Body of pancreas (tissue), 4 donors: ENCODE data around the gene TOGARAM1. TPM values are rescaled to one million over a fixed set of nuclear protein-coding genes. Genes with fewer than 3 reads are reported as not detected.
"Not testable (repeated sequence)": the region's sequence is repeated elsewhere in the genome, so short reads cannot be mapped to it uniquely, and the experiment has no call there.

Experiments
- ATAC-seq: fragments of 150-250 bp; one replicate; pipeline ENCODE4 v1.9.1; 2016
- DNase-seq, 4 donors: peaks; one replicate each; pipeline ENCODE4 v3.0.0-alpha.2; 2019
- H3K27ac ChIP-seq, 4 donors: fragments of 200-600 bp; sonication (generic); 1 replicate in 3 of 4; 2 replicates in 1 of 4; pipeline versions ENCODE4 v1.5.1 to v1.6.1; 2016 to 2019; ENCODE audit warnings: mild to moderate bottlenecking in 1 of 4, mixed read lengths in 1 of 4, moderate library complexity in 1 of 4
- H3K27me3 ChIP-seq, 2 donors: fragments of 200-600 bp; sonication (generic); one replicate each; pipeline ENCODE4 v1.6.0; 2016; ENCODE audit warnings: mild to moderate bottlenecking in 1 of 2
- H3K36me3 ChIP-seq, 2 donors: fragments of 200-600 bp; sonication (generic); replicated peaks in 1 of 2; 2 replicates each; pipeline ENCODE4 v1.5.1; 2016; ENCODE audit warnings: low read depth in 2 of 2; ENCODE audit not compliant: insufficient read depth in 1 of 2
- H3K4me1 ChIP-seq: fragments of 200-600 bp; sonication (generic); one replicate; pipeline ENCODE4 v1.6.0; 2016
- H3K4me3 ChIP-seq, 2 donors: fragments of 200-600 bp; sonication (generic); 1 replicate in 1 of 2; 2 replicates in 1 of 2; pipeline ENCODE4 v1.5.1; 2016 to 2019
- H3K9me3 ChIP-seq, 3 donors: fragments of 200-600 bp; sonication (generic); 1 replicate in 2 of 3; 2 replicates in 1 of 3; pipeline ENCODE4 v1.5.1; 2016
- POLR2A ChIP-seq, 3 donors: fragments of 450-650 bp; IDR thresholded peaks; one replicate each; pipeline ENCODE4 v1.6.1; 2016; ENCODE audit warnings: antibody characterized with exemption in 3 of 3, mild to moderate bottlenecking in 2 of 3
- whole genome bisulfite sequencing, 2 donors: methylation state at CpG; one replicate each; pipeline ENCODE4 v1.1.5; 2017; 5-methylcytosine and 5-hydroxymethylcytosine counted together
- intact Hi-C: fragments of 100-400 bp; cut with DNase I; formaldehyde crosslinking; loops from one replicate; pipeline ENCODE4 v1.15.1; 2023
- total RNA-seq, 2 donors: library from RNA; depleted of rRNA; stranded (reverse); fragments of >200 nt; gene quantifications; one replicate each; pipeline ENCODE4 v1.1.0, GENCODE V29; 2016
- TF ChIP-seq, protein P1 (sequence below), 7 experiments: fragments of 450-650 bp in 4 of 7; fragments of 200-600 bp in 3 of 7; sonication (generic) in 3 of 7; IDR thresholded peaks; one replicate each; pipeline ENCODE4 v1.5.1; 2016 to 2019; ENCODE audit warnings: antibody characterized with exemption in 7 of 7

Gene TOGARAM1
- total RNA-seq, 2 donors from 2014 or later: 23.6 to 38.6 TPM

DNA sequence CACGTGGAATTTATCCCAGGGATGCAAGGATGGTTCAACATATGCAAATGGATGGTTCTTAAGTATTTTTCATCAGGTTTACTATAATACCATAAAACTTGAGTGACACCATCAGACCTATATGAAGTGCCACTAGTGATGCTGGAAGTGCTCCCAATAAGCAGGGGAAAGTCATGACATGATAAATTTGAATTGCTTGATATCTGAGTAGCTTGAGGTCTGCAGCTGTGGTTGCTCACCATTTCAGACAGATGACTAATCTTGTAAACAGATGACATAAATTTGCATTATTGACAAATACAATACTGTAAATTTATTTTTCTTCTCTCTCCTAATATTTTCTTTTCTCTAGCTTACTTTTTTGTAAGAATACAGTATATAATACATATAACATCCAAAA lies 108.2 kb downstream of the TOGARAM1 start:
- Histone ChIP-seq H3K36me3 (peaks cover 0 to 1% of the 10 kb centered on the region in 2 donors), H3K4me1 (no peaks in the 10 kb centered on the region), H3K4me3 (no peak overlapping the region), H3K27ac (no peak overlapping the region), H3K9me3 (no peaks in the 10 kb centered on the region), H3K27me3 (no peaks in the 10 kb centered on the region)
- no peak for TF ChIP-seq POLR2A (IDR thresholded peaks at IDR 0.05)
- TF ChIP-seq, protein P1, sequence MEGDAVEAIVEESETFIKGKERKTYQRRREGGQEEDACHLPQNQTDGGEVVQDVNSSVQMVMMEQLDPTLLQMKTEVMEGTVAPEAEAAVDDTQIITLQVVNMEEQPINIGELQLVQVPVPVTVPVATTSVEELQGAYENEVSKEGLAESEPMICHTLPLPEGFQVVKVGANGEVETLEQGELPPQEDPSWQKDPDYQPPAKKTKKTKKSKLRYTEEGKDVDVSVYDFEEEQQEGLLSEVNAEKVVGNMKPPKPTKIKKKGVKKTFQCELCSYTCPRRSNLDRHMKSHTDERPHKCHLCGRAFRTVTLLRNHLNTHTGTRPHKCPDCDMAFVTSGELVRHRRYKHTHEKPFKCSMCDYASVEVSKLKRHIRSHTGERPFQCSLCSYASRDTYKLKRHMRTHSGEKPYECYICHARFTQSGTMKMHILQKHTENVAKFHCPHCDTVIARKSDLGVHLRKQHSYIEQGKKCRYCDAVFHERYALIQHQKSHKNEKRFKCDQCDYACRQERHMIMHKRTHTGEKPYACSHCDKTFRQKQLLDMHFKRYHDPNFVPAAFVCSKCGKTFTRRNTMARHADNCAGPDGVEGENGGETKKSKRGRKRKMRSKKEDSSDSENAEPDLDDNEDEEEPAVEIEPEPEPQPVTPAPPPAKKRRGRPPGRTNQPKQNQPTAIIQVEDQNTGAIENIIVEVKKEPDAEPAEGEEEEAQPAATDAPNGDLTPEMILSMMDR (IDR thresholded peaks at IDR 0.05): no peak
- no peak for DNase-seq
- intact Hi-C loops: no loop called here
- 96% methylated on average over 1 of the region's 1 CpG for WGBS, 2 donors
- no peak for ATAC-seq

DNA sequence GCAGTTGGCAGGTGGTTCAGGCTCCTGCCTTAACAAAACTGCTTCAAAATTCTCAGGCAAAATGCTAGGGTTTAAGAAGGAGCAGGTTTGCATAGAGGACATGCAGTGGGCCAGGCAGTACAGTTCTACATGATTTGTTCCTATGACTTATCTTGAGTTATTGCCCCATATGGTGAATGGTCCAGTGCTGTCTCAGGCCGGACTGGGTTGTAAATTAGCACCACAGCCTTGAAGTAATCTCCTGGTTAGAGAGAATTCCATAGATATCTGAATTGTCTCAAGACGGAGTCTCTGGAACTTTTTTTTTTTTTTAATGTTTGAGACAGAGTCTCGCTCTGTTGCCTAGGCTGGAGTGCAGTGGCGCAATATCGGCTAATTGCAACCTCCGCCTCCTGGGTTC lies 110.1 kb downstream of the TOGARAM1 start:
- TF ChIP-seq, protein P1 (IDR thresholded peaks at IDR 0.05): no peak
- TF ChIP-seq POLR2A (IDR thresholded peaks at IDR 0.05): no peak

DNA sequence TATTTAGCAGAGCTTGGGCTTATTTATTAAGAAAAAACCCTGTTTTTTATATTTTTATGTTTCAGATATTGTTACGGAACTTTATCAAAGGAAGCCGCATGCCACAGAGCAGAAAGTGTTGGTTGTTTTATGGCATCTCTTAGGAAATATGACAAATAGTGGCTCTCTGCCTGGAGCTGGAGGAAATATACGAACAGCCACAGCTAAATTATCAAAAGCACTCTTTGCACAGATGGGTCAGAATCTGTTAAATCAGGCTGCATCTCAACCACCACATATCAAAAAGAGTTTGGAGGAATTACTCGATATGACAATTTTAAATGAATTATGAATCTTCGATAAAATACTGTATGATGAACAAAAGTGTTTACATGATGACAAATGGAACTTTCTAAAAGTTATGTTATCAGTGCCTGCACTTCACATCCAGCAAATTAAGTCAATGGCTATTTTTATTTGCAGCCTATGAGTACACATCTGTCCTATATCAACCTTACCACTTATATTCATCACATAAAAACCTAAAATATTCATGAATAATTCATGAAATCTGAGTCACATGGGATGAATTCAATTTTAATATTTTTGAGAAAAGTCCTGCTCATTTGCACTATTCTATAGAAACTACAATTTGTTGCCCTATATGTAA lies 111.4 kb downstream of the TOGARAM1 start:
- no peaks in the 10 kb centered on the region for H3K4me1 ChIP-seq
- H3K27ac ChIP-seq: no peak overlapping the region
- H3K27me3 ChIP-seq: no peaks in the 10 kb centered on the region
- no peak for ATAC-seq
- H3K9me3 ChIP-seq: no peaks in the 10 kb centered on the region
- H3K4me3 ChIP-seq: no peak overlapping the region
- intact Hi-C loops: no loop called here
- 87 to 94% methylated on average over 5 of the region's 5 CpGs for WGBS, 2 donors
- TF ChIP-seq POLR2A (IDR thresholded peaks at IDR 0.05): no peak
- TF ChIP-seq, protein P1 (IDR thresholded peaks at IDR 0.05): no peak
- H3K36me3 ChIP-seq: peaks cover 0 to 1% of the 10 kb centered on the region in 2 donors
- DNase-seq: no peak

More for the DNA sequence above, 110.1 kb downstream of the TOGARAM1 start:
- Histone ChIP-seq H3K4me1 (no peaks in the 10 kb centered on the region), H3K27me3 (no peaks in the 10 kb centered on the region), H3K36me3 (peaks cover 0 to 1% of the 10 kb centered on the region in 2 donors), H3K27ac (no peak overlapping the region), H3K4me3 (no peak overlapping the region), H3K9me3 (no peaks in the 10 kb centered on the region)
- intact Hi-C loops: no loop called here
- DNase-seq (no peak), ATAC-seq (no peak)
- 94% methylated on average over 6 of the region's 6 CpGs for WGBS, 2 donors

DNA sequence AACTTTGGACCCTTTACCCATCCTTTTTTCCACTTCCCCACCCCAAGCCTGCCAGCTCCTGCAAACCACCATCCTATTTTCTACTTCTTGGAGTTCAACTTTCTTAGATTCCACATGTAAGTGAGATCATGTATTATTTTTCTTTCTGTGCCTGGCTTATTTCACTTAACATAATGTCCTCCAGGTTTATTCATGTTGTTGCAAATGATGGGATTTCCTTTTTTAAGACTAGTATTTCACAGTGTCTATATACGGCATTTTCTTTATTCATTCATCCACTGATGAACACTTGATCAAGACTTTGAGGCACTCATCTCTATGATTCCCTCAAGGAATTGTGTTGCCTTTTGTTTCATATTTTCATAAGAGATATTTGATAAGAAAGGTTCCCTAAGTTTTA lies 116.3 kb downstream of the TOGARAM1 start:
- Histone ChIP-seq H3K27me3 (no peaks in the 10 kb centered on the region), H3K4me1 (peaks cover 14% of the 10 kb centered on the region), H3K27ac (no peak overlapping the region), H3K9me3 (no peaks in the 10 kb centered on the region), H3K4me3 (no peak overlapping the region), H3K36me3 (peaks cover 0 to 1% of the 10 kb centered on the region in 2 donors)
- WGBS, 2 donors: 85 to 91% methylated on average over 1 of the region's 1 CpG
- TF ChIP-seq, protein P1 (IDR thresholded peaks at IDR 0.05): no peak
- TF ChIP-seq POLR2A (IDR thresholded peaks at IDR 0.05): no peak
- intact Hi-C loops: no loop called here
- ATAC-seq: no peak
- no peak for DNase-seq

DNA sequence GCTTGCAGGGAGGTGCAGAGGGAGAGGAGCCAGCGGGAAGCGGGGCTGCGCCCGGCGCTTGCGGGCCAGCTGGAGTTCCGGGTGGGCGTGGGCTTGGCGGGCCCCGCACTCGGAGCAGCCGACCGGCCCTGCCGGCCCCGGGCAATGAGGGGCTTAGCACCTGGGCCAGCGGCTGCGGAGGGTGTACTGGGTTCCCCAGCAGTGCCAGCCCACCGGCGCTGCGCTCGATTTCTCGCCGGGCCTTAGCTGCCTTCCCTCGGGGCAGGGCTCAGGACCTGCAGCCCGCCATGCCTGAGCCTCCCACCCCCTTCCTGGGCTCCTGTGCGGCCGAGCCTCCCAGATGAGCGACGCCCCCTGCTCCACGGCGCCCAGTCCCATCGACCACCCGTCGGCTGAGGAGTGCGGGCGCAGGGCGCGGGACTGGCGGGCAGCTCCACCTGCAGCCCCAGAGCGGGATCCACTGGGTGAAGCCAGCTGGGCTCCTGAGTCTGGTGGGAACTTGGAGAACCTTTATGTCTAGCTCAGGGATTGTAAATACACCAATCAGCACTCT lies 118.5 kb downstream of the TOGARAM1 start:
- H3K27me3 ChIP-seq, ATAC-seq, H3K9me3 ChIP-seq, H3K27ac ChIP-seq, H3K4me3 ChIP-seq, H3K36me3 ChIP-seq, intact Hi-C loops, DNase-seq: not testable (repeated sequence)
- peaks cover 23% of the 10 kb centered on the region for H3K4me1 ChIP-seq
- WGBS, 2 donors: 92 to 99% methylated on average over 16 to 33 of the region's 40 CpGs

DNA sequence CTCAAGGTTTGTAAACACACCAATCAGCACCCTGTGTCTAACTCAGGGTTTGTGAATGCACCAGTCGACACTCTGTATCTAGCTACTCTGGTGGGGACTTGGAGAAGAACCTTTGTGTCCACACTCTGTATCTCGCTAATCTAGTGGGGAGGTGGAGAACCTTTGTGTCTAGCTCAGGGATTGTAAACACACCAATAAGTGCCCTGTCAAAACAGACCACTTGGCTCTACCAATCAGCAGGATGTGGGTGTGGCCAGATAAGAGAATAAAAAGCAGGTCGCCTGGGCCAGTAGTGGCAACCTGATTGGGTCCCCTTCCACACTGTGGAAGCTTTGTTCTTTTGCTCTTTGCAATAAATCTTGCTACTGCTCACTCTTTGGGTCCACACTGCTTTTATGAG lies 119.1 kb downstream of the TOGARAM1 start:
- H3K4me3 ChIP-seq, H3K36me3 ChIP-seq, DNase-seq, H3K27ac ChIP-seq, H3K27me3 ChIP-seq, H3K9me3 ChIP-seq, ATAC-seq, intact Hi-C loops: not testable (repeated sequence)
- H3K4me1 ChIP-seq: peaks cover 29% of the 10 kb centered on the region
- 88 to 91% methylated on average over 3 of the region's 3 CpGs for WGBS, 2 donors
